Testis (tissue), 2 donors: Measurements from ENCODE around the gene HHIPL1.

Experiments
- CTCF ChIP-seq, 3 experiments: fragments of 450-650 bp in 2 of 3; fragments of 200-600 bp in 1 of 3; sonication (generic) in 1 of 3; IDR thresholded peaks; one replicate each; pipeline ENCODE4 v1.5.1; 2016 to 2019; ENCODE audit warnings: antibody characterized with exemption in 3 of 3, mild to moderate bottlenecking in 2 of 3, moderate library complexity in 1 of 3
- POLR2A ChIP-seq: fragments of 450-650 bp; IDR thresholded peaks from one replicate; pipeline ENCODE4 v1.6.1; 2017; ENCODE audit warnings: antibody characterized with exemption, mild to moderate bottlenecking, moderate library complexity

- TF ChIP-seq CTCF (IDR thresholded peaks at IDR 0.05) (no peak), POLR2A (no peak)
These were observed 83.4 kb downstream of the HHIPL1 start for GRCh38 chr14:99728231-99728920.
